GM12892 (cell line): ENCODE results near the gene NFRKB.

Experiments
- POLR2A ChIP-seq: IDR thresholded peaks from 2 replicates; pipeline ENCODE4 v1.6.1; 2011; ENCODE audit warnings: low read depth, low read length, control low read depth
- POLR2AphosphoS5 ChIP-seq: IDR thresholded peaks from 2 replicates; pipeline ENCODE4 v1.6.1; 2011; ENCODE audit warnings: low read depth, low read length, control low read depth

DNA sequence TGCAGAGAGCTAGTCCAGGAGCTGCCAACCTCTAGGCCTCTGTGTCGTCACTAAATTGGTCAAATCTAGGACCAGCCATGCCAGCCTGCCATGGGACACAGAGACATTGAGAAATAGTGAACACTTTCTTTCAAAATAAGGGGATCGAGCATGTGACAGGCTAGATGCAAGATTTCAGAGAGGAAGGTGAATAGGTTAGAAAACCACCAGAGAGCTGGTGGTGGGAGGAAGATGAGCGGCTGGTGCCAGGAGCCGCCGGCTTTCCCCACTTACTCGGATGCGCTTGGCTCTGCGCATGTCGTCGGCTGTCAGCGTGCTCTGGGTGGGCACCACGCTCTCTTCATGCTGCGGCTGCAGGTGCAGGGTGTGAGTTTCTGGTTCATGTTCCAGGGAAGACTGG is 35.4 kb upstream of the NFRKB start:
- TF ChIP-seq POLR2A: no peak
- TF ChIP-seq POLR2AphosphoS5: no peak
